Stimulated activated naive CD8-positive, alpha-beta T cell treated with anti-CD3 and anti-CD28 coated beads, Interleukin-15, Interleukin-2, amounts not matched to agents 100 ng/mL and 50 ng/mL, for 24 hours (primary cell): ENCODE measurements around the gene SRSF4.
"Not testable (repeated sequence)": the region's sequence is repeated elsewhere in the genome, so short reads cannot be mapped to it uniquely, and the experiment has no call there.

ENCODE experiments used
- H3K27ac Mint-ChIP-seq: one replicate; pipeline ENCODE4 v1.8.0; 2021; ENCODE audit warnings: mild to moderate bottlenecking, mixed read lengths
- H3K27me3 Mint-ChIP-seq: one replicate; pipeline ENCODE4 v1.8.0; 2021; ENCODE audit warnings: mixed read lengths
- H3K36me3 Mint-ChIP-seq: one replicate; pipeline ENCODE4 v1.8.0; 2021; ENCODE audit warnings: low read depth, mixed read lengths
- H3K4me1 Mint-ChIP-seq: one replicate; pipeline ENCODE4 v1.8.0; 2021; ENCODE audit warnings: low read depth, mixed read lengths
- H3K4me3 Mint-ChIP-seq: one replicate; pipeline ENCODE4 v1.8.0; 2021; ENCODE audit warnings: mild to moderate bottlenecking, mixed read lengths
- H3K9me3 Mint-ChIP-seq: one replicate; pipeline ENCODE4 v1.8.0; 2021; ENCODE audit warnings: mixed read lengths

Gene SRSF4

DNA sequence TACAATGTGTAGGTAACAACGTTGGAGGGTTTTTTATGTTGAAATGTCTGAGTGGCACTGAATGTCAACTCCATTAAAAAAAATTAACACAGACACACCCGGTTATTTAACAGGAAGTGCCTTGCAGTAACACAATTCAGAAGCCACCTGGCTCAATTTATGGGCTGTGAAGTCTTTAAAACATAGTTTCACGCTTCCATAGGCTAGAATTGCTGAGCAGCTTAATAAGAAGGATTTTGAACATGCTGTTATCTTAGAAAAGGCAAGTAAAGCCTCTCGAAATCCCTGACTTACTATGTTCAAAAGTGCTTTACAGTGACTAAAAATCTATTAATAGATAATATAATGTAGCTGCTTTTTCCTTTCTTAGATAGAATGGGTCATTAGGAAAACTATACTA lies 19.7 kb downstream of the SRSF4 start:
- Mint-ChIP-seq H3K4me3 (no peak overlapping the region), H3K4me1 (peaks cover 34% of the 10 kb centered on the region), H3K27ac (no peak overlapping the region), H3K9me3 (no peaks in the 10 kb centered on the region), H3K27me3 (no peaks in the 10 kb centered on the region), H3K36me3 (peaks cover 70% of the 10 kb centered on the region)

DNA sequence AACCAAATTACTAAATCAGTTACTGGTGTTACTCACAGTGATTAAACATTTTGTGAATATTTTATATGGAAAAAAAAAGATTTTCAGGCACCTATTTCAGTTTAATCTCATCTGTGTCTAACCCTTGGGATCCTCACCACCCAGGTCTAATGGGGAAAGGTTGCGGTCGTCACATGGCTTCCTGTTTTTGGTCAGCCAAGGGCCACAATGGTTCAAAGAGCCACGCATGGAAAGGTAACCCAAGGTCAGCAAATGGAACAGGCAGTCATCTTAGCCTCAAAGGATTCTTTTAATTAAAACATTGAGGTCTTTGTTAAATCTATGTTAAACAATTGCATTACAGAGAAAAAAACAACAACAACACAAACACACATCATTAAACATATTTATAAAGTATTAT lies 21.9 kb downstream of the SRSF4 start:
- Mint-ChIP-seq H3K9me3 (no peaks in the 10 kb centered on the region), H3K36me3 (peaks cover 61% of the 10 kb centered on the region), H3K27me3 (no peaks in the 10 kb centered on the region), H3K27ac (no peak overlapping the region), H3K4me1 (peaks cover 22% of the 10 kb centered on the region), H3K4me3 (no peak overlapping the region)

GRCh38 chr1:29157269-29157601 lies 24.5 kb downstream of the SRSF4 start:
- peaks cover 64% of the 10 kb centered on the region for H3K36me3 Mint-ChIP-seq
- no peaks in the 10 kb centered on the region for H3K9me3 Mint-ChIP-seq
- no peaks in the 10 kb centered on the region for H3K27me3 Mint-ChIP-seq
- H3K4me1 Mint-ChIP-seq = peaks cover 5% of the 10 kb centered on the region
- H3K4me3 Mint-ChIP-seq = no peak overlapping the region
- no peak overlapping the region for H3K27ac Mint-ChIP-seq

DNA sequence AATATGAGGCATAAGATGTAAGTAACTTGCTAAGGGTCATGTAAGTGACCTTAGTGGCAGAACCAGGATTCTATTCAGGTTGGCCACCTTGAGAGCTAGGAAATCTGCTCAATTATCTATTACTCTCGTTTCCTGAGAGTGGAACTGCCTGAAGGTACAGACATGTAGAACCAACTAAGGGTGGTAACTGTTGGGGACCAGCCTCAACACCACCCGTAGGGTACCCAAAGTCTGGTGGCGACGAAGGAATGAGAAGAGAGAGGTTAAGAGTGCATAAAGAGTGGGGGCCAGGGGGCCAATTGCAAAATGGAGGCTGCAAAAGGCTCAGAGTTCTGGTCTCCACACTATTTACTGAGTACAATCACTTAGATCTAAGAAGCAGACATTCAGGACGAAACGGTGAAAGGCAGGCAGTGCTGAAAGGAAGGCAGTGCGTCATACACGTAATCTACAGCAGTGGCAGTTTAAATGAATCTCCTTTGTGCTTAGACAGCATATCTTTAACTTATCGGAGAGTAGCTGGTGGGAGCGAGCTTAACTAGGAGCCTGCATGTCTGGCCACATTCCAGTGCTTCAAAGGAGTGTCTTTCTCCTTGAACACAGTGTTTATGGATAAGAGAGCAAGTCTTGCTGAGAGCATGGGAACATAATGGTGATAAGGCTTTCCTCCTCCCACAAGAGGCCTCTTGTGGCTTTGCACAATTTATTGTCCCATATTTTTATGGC lies 25.0 kb downstream of the SRSF4 start:
- no peak overlapping the region for H3K4me3 Mint-ChIP-seq
- H3K4me1 Mint-ChIP-seq = peaks cover 5% of the 10 kb centered on the region
- no peaks in the 10 kb centered on the region for H3K27me3 Mint-ChIP-seq
- H3K36me3 Mint-ChIP-seq = peaks cover 69% of the 10 kb centered on the region
- H3K27ac Mint-ChIP-seq = peak overlapping the region; percentile 53
- no peaks in the 10 kb centered on the region for H3K9me3 Mint-ChIP-seq

- no peak overlapping the region for H3K4me3 Mint-ChIP-seq
- H3K27me3 Mint-ChIP-seq = no peaks in the 10 kb centered on the region
- H3K27ac Mint-ChIP-seq = no peak overlapping the region
- peaks cover 79% of the 10 kb centered on the region for H3K36me3 Mint-ChIP-seq
- no peaks in the 10 kb centered on the region for H3K9me3 Mint-ChIP-seq
- no peaks in the 10 kb centered on the region for H3K4me1 Mint-ChIP-seq
These were observed 29.5 kb downstream of the SRSF4 start for GRCh38 chr1:29152046-29152805.

- not testable (repeated sequence) for H3K27ac Mint-ChIP-seq, H3K4me3 Mint-ChIP-seq, H3K4me1 Mint-ChIP-seq, H3K9me3 Mint-ChIP-seq, H3K27me3 Mint-ChIP-seq
- peaks cover 88% of the 10 kb centered on the region for H3K36me3 Mint-ChIP-seq
These were observed 31.4 kb downstream of the SRSF4 start for GRCh38 chr1:29150346-29150745.

GRCh38 chr1:29148656-29149491 lies 32.8 kb downstream of the SRSF4 start:
- Mint-ChIP-seq H3K27ac (no peak overlapping the region), H3K4me3 (no peak overlapping the region), H3K27me3 (no peaks in the 10 kb centered on the region), H3K36me3 (peaks cover 85% of the 10 kb centered on the region), H3K9me3 (no peaks in the 10 kb centered on the region), H3K4me1 (no peaks in the 10 kb centered on the region)

DNA sequence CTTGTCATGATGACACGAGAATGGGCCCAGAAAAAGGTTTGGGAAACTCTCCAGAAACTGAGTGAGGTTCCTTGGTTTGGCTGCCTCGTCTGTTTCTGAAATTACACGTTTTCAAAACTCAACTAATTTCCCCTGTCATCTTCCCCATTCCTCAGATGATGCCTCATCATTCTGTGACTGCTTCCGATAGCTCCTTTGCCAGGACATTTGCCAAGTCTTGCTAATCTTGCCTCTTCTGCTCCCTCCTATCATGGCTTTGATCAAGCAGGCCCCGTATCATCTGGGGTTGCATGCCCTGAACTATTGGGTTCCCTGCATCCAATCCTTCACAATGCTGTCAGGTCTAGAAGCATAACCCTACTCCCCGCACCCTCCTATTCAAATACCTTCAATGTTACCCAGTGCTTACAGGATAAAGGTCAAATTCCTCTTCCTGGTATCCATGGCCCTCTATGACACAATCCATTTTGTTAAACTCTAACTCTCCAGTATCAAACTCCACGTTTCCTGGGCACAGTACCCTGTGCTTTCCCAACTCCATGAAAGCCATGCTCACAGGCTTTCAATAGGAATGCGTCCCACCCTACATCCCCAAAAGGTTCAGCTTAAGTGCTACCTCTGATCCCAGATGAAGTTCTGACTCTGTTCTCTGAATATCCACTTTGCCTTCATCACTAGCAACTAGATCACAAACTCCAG lies 35.8 kb downstream of the SRSF4 start:
- Mint-ChIP-seq H3K9me3 (no peaks in the 10 kb centered on the region), H3K4me1 (no peaks in the 10 kb centered on the region), H3K27me3 (no peaks in the 10 kb centered on the region), H3K36me3 (peaks cover 74% of the 10 kb centered on the region), H3K4me3 (no peak overlapping the region), H3K27ac (no peak overlapping the region)

- H3K36me3 Mint-ChIP-seq = peaks cover 57% of the 10 kb centered on the region
- H3K4me3 Mint-ChIP-seq = no peak overlapping the region
- H3K27ac Mint-ChIP-seq = no peak overlapping the region
- H3K27me3 Mint-ChIP-seq = no peaks in the 10 kb centered on the region
- no peaks in the 10 kb centered on the region for H3K4me1 Mint-ChIP-seq
- H3K9me3 Mint-ChIP-seq = no peaks in the 10 kb centered on the region
These were observed 37.5 kb downstream of the SRSF4 start for GRCh38 chr1:29144178-29144577.

DNA sequence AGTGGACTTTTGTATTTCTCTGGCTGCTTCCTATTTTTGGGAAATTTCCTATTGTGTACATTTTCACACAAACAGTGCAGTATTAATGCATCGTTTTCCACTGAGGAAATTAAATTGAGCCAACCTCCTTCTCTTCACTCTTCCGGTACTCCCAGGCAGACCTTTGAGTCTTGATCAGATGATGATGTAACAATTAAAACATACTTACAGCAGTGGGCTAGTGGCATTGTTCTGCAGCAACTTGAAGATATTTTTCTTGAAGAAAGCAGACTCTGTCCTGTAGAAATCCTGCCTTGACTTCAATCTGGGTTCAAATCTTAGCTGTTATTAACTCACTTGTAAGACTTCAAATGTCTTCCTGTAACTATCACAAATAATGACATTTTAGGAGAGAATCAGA lies 39.0 kb downstream of the SRSF4 start:
- H3K27ac Mint-ChIP-seq = no peak overlapping the region
- H3K9me3 Mint-ChIP-seq = no peaks in the 10 kb centered on the region
- peaks cover 42% of the 10 kb centered on the region for H3K36me3 Mint-ChIP-seq
- H3K27me3 Mint-ChIP-seq = no peaks in the 10 kb centered on the region
- H3K4me3 Mint-ChIP-seq = no peak overlapping the region
- no peaks in the 10 kb centered on the region for H3K4me1 Mint-ChIP-seq

DNA sequence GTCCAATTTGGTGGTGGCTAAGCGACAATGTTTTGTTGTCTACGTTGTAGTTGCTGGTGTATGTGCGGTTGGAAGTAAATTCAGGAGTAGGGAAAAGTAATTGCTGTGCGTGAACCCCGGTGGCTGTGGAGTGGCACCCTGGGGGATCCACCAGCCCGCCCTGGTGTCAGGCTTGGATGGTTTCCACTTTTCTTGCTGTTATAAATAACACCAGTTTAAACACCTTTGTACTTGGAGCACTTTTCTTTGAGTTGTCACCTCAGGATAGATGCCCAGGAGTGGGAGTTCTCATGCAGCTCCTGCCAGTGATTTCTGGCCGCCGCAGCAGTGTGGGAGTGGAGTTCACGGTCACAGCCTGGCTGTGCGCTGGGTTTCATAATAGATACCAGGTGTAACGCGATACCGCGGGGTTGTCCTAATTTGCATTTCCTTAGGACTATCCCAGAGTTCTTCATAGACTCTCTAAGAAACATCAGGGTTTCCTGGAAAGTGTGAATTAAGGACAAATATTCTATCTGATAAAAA lies 45.2 kb downstream of the SRSF4 start:
- Mint-ChIP-seq H3K9me3 (no peaks in the 10 kb centered on the region), H3K36me3 (no peaks in the 10 kb centered on the region), H3K27me3 (peaks cover 8% of the 10 kb centered on the region), H3K4me1 (peaks cover 5% of the 10 kb centered on the region), H3K27ac (no peak overlapping the region), H3K4me3 (no peak overlapping the region)

DNA sequence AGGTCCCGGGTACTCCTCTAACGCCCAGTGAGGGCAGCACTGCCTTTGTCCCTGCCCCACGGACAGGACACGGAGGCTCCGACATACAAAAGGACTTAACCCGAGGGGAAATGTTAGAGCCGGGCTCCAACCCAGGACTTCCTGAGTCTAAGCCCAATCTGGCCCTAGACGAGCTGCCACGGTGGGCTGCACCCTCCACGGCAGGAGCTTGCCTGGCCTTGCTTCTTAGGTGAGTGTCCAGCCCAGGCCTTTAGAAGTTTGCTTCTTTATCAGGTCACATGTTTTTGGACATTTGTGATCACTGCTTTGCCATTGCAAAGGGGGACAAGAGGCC lies 47.0 kb downstream of the SRSF4 start:
- no peak overlapping the region for H3K27ac Mint-ChIP-seq
- no peak overlapping the region for H3K4me3 Mint-ChIP-seq
- H3K27me3 Mint-ChIP-seq = peaks cover 8% of the 10 kb centered on the region
- H3K4me1 Mint-ChIP-seq = peaks cover 5% of the 10 kb centered on the region
- no peaks in the 10 kb centered on the region for H3K9me3 Mint-ChIP-seq
- H3K36me3 Mint-ChIP-seq = no peaks in the 10 kb centered on the region

- Mint-ChIP-seq H3K27ac (no peak overlapping the region), H3K36me3 (no peaks in the 10 kb centered on the region), H3K4me3 (no peak overlapping the region), H3K27me3 (peaks cover 8% of the 10 kb centered on the region), H3K4me1 (peaks cover 5% of the 10 kb centered on the region), H3K9me3 (no peaks in the 10 kb centered on the region)
These were observed 47.6 kb downstream of the SRSF4 start for GRCh38 chr1:29133861-29134694.

DNA sequence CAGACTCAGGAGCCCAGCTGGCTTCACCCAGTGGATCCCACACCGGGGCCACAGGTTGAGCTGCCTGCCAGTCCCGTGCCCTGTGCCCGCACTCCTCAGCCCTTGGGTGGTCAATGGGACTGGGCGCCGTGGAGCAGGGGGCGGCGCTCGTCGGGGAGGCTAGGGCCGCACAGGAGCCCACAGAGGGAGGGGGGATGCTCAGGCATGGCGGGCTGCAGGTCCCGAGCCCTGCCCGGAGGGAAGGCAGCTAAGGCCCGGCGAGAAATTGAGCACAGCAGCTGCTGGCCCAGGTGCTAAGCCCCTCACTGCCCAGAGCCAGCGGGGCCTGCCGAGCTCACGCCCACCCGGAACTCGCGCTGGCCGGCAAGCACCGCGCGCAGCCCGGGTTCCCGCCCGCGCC lies 50.6 kb downstream of the SRSF4 start:
- H3K4me3 Mint-ChIP-seq, H3K36me3 Mint-ChIP-seq, H3K27ac Mint-ChIP-seq, H3K9me3 Mint-ChIP-seq, H3K4me1 Mint-ChIP-seq: not testable (repeated sequence)
- peaks cover 11% of the 10 kb centered on the region for H3K27me3 Mint-ChIP-seq
